DOHH2 (cell line): ENCODE results near the gene XRCC6.

Experiments
- H3F3A ChIP-seq: fragments of 200-600 bp; sonication (generic), shearing (Covaris generic); 2 replicates; pipeline ENCODE4 v1.6.0; 2016; ENCODE audit warnings: antibody characterized with exemption, mild to moderate bottlenecking; ENCODE audit not compliant: control insufficient read depth, insufficient read depth
- H3K27ac ChIP-seq: fragments of 200-600 bp; sonication (generic); 2 replicates; pipeline ENCODE4 v1.5.1; 2014; ENCODE audit warnings: low read depth, mild to moderate bottlenecking, low read length, moderate library complexity
- H3K27me3 ChIP-seq: fragments of 200-600 bp; sonication (generic); 2 replicates; pipeline ENCODE4 v1.6.1; 2014; ENCODE audit warnings: mild to moderate bottlenecking, low read length, mixed read lengths; ENCODE audit not compliant: control insufficient read depth
- H3K36me3 ChIP-seq: fragments of 200-600 bp; sonication (generic); 2 replicates; pipeline ENCODE4 v1.6.1; 2014; ENCODE audit warnings: mild to moderate bottlenecking, low read length, moderate library complexity, mixed read lengths; ENCODE audit not compliant: control insufficient read depth
- H3K4me1 ChIP-seq: fragments of 200-600 bp; sonication (generic); 2 replicates; pipeline ENCODE4 v1.6.1; 2014; ENCODE audit warnings: mild to moderate bottlenecking, low read length, mixed read lengths; ENCODE audit not compliant: control insufficient read depth
- H3K4me2 ChIP-seq: fragments of 200-600 bp; sonication (generic); 2 replicates; pipeline ENCODE4 v1.6.0; 2014; ENCODE audit warnings: mild to moderate bottlenecking, low read length, moderate library complexity
- H3K4me3 ChIP-seq: fragments of 200-600 bp; sonication (generic); 2 replicates; pipeline ENCODE4 v1.5.1; 2014; ENCODE audit warnings: mild to moderate bottlenecking, low read length, mixed read lengths
- H3K79me2 ChIP-seq: fragments of 200-600 bp; sonication (generic); 2 replicates; pipeline ENCODE4 v1.6.1; 2014; ENCODE audit warnings: mild to moderate bottlenecking, low read length, mixed read lengths; ENCODE audit not compliant: control insufficient read depth
- H3K9me2 ChIP-seq: fragments of 200-600 bp; sonication (generic); replicated peaks from 2 replicates; pipeline ENCODE4 v1.6.1; 2014; ENCODE audit warnings: mild to moderate bottlenecking, low read length, mixed read lengths; ENCODE audit not compliant: control insufficient read depth
- H3K9me3 ChIP-seq: fragments of 200-600 bp; sonication (generic); 2 replicates; pipeline ENCODE4 v1.6.1; 2014; ENCODE audit warnings: antibody characterized with exemption, low read length, mixed read lengths; ENCODE audit not compliant: control insufficient read depth, insufficient read depth
- H4K20me1 ChIP-seq: fragments of 200-600 bp; sonication (generic); 2 replicates; pipeline ENCODE4 v1.6.0; 2014; ENCODE audit warnings: low read depth, mild to moderate bottlenecking, antibody characterized with exemption, low read length, moderate library complexity; ENCODE audit not compliant: control insufficient read depth, insufficient read depth
- CTCF ChIP-seq: fragments of 200-600 bp; sonication (generic); IDR thresholded peaks from one replicate; pipeline ENCODE4 v1.5.1; 2014; ENCODE audit warnings: antibody characterized with exemption, mild to moderate bottlenecking, low read depth, low read length; ENCODE audit not compliant: poor library complexity, severe bottlenecking
- EZH2phosphoT487 ChIP-seq: fragments of 200-600 bp; sonication (generic); IDR thresholded peaks from 2 replicates; pipeline ENCODE4 v1.6.1; 2017; ENCODE audit warnings: borderline replicate concordance, mild to moderate bottlenecking, antibody characterized with exemption, low read length, moderate library complexity, mixed read lengths

XRCC6 gene

GRCh38 chr22:41598891-41599635, 22.0 kb upstream of the XRCC6 start:
- Histone ChIP-seq H3K9me3 (no peaks in the 10 kb centered on the region), H3K27ac (no peak overlapping the region), H3K4me3 (no peak overlapping the region), H3K27me3 (no peaks in the 10 kb centered on the region), H3K4me1 (no peaks in the 10 kb centered on the region), H3K9me2 (no peaks in the 10 kb centered on the region), H3F3A (0 out of 2 replicates have a peak, but pooled peaks cover 2% of the 10 kb centered on the region), H3K36me3 (peaks cover 39% of the 10 kb centered on the region), H4K20me1 (peaks cover 11% of the 10 kb centered on the region; the same call in 1 of the 2 replicates), H3K79me2 (no peaks in the 10 kb centered on the region), H3K4me2 (no peak overlapping the region)
- no peak for TF ChIP-seq EZH2phosphoT487
- no peak for TF ChIP-seq CTCF

- H3K4me2 ChIP-seq = no peak overlapping the region
- TF ChIP-seq EZH2phosphoT487 (no peak), CTCF (no peak)
Measured at GRCh38 chr22:41600976-41601375, 20.1 kb upstream of the XRCC6 start.

GRCh38 chr22:41603873-41604332, 17.2 kb upstream of the XRCC6 start:
- Histone ChIP-seq H3K9me2 (no peaks in the 10 kb centered on the region), H4K20me1 (peaks cover 8% of the 10 kb centered on the region; the same call in 1 of the 2 replicates), H3K36me3 (peaks cover 76% of the 10 kb centered on the region), H3K4me2 (no peak overlapping the region), H3K27me3 (no peaks in the 10 kb centered on the region), H3K4me1 (no peaks in the 10 kb centered on the region), H3K9me3 (no peaks in the 10 kb centered on the region), H3K79me2 (peaks cover 5% of the 10 kb centered on the region; the same call in 1 of the 2 replicates), H3K27ac (no peak overlapping the region), H3K4me3 (no peak overlapping the region), H3F3A (no peaks in the 10 kb centered on the region)
- TF ChIP-seq CTCF = no peak
- no peak for TF ChIP-seq EZH2phosphoT487

More at GRCh38 chr22:41600976-41601375, 20.1 kb upstream of the XRCC6 start:
- Histone ChIP-seq H3K27me3 (no peaks in the 10 kb centered on the region), H3K27ac (no peak overlapping the region), H3F3A (no peaks in the 10 kb centered on the region), H3K79me2 (no peaks in the 10 kb centered on the region), H3K36me3 (peaks cover 54% of the 10 kb centered on the region), H3K4me3 (no peak overlapping the region), H3K4me1 (no peaks in the 10 kb centered on the region), H4K20me1 (peaks cover 11% of the 10 kb centered on the region; the same call in 1 of the 2 replicates), H3K9me2 (no peaks in the 10 kb centered on the region), H3K9me3 (no peaks in the 10 kb centered on the region)
